Stimulated activated naive CD8-positive, alpha-beta T cell treated with anti-CD3 and anti-CD28 coated beads, Interleukin-15, amount 100 ng/mL, for 72 hours (primary cell): Measurements from ENCODE around the gene DOCK2.

ENCODE experiments used
- ATAC-seq: fragments of 150-1000 bp; cut with Tn5 transposase; 2 replicates; pipeline ENCODE4 v1.10.0; 2021; ENCODE audit warnings: mild to moderate bottlenecking, moderate library complexity
- DNase-seq, 2 donors: peaks; one replicate each; pipeline ENCODE4 v3.0.0; 2021 to 2022
- H3K27ac Mint-ChIP-seq, 2 donors: one replicate each; pipeline ENCODE4 v1.8.0; 2022; ENCODE audit warnings: mild to moderate bottlenecking in 2 of 2, mixed read lengths in 2 of 2, moderate library complexity in 2 of 2
- H3K27me3 Mint-ChIP-seq: one replicate; pipeline ENCODE4 v1.8.0; 2022; ENCODE audit warnings: mixed read lengths
- H3K4me1 Mint-ChIP-seq: one replicate; pipeline ENCODE4 v1.8.0; 2022; ENCODE audit warnings: mild to moderate bottlenecking, mixed read lengths
- H3K4me3 Mint-ChIP-seq, 2 donors: one replicate each; pipeline ENCODE4 v1.8.0; 2022; ENCODE audit warnings: mild to moderate bottlenecking in 2 of 2, mixed read lengths in 2 of 2, moderate library complexity in 1 of 2
- H3K9me3 Mint-ChIP-seq, 2 donors: one replicate each; pipeline ENCODE4 v1.8.0; 2022; ENCODE audit warnings: mixed read lengths in 2 of 2

The DOCK2 gene

DNA sequence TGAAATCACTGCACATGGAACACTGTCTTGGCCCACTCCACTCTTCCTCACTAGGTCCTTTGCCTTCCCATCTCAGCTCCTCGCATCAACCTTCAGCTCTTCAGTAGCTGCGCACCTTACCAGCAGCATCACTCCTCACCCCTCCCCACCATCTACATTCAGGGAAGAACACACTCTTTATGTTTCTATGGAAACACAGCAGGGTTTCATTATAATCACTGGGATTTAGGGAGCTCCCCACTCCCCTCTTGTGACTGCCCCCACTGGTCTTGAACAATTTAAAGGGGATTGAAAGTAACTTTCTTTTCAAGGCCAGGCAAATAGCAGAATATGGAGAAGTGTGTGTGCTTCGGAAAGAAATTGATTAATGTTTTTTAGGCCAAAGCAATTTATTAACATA is 232.0 kb downstream of the DOCK2 start:
- no peaks in the 10 kb centered on the region for H3K9me3 Mint-ChIP-seq
- H3K4me1 Mint-ChIP-seq: peaks cover 18% of the 10 kb centered on the region
- peak overlapping the region in 1 of 2 donors; percentile 89 for H3K27ac Mint-ChIP-seq
- H3K27me3 Mint-ChIP-seq: no peaks in the 10 kb centered on the region
- H3K4me3 Mint-ChIP-seq: no peak overlapping the region
- no peak for DNase-seq
- no peak for ATAC-seq

DNA sequence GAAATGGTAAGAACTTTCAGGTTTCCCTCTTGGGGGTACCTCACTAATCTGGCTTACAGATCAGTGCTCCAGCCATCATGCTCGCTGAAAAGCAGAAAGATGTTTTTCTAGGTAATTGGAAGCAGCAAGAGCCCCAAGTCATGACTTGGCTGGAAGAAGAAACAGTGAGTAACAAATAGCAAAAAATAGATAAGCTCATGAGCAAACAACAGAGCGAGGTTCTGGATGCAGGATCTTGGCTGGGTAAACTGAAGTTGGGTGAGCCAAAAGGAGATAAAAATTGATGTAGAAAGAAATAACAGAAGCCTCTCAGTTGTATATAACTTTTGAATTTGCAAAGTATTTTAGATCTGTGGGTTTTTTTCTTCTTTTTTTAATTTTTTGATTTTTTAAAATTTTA is 233.1 kb downstream of the DOCK2 start:
- no peak for ATAC-seq
- no peaks in the 10 kb centered on the region for H3K27me3 Mint-ChIP-seq
- peaks cover 17% of the 10 kb centered on the region for H3K4me1 Mint-ChIP-seq
- no peak overlapping the region for H3K4me3 Mint-ChIP-seq
- DNase-seq: no peak
- no peaks in the 10 kb centered on the region for H3K9me3 Mint-ChIP-seq
- H3K27ac Mint-ChIP-seq: no peak overlapping the region

DNA sequence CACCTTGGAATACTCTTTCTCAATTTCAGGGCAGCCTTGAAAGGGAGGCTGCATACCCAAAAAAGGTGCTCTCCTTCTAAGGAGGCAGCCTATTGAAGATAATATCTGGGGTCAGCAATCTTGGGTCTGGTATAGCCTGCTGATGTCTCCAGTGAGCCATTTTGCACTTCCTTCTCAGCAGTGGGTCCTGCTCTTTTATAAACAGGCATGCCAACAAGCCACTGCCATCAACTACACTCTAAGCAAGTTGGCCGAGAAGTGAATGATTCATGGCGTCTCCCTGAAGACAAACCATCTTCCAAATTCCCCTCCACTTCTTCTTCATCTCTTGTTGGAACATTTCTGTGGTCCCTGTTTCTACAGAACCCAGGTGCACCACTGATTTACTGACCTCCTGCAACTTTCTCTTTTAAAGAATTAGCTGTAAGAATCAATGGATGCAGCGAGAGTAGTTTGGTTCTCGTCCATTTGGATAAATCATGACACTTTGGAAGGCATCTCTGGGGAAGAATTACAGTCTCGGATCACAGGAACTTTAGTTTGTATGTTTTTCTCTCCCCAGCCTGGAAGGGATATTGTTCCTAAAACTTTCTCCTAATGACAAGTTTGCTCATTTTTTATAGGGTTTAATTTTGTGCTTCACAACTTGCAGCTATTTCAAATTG is 234.9 kb downstream of the DOCK2 start:
- peaks cover 16% of the 10 kb centered on the region for H3K4me1 Mint-ChIP-seq
- H3K9me3 Mint-ChIP-seq: no peaks in the 10 kb centered on the region
- no peak overlapping the region for H3K27ac Mint-ChIP-seq
- DNase-seq (no peak), ATAC-seq (no peak)
- H3K27me3 Mint-ChIP-seq: no peaks in the 10 kb centered on the region
- H3K4me3 Mint-ChIP-seq: no peak overlapping the region

DNA sequence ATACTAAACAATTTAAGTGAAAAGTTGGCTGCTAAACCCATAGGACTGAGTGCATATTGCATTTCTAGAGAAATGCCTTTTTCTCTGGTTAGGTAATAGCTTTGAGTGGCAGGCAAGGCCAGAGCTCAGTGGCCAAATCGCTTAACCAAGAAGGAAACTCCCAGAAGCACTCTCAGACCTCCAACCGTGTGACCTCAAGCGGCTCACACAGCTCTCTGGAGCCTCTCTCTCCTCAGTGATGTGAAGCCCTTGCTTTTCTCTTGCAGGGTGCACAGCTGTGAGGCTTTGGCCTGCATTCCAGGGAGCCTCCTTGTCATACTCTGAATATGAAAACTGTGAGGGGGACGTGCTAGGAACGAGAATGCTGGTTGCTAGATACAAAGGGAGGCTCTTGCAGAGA is 236.6 kb downstream of the DOCK2 start:
- ATAC-seq (no peak), DNase-seq (no peak)
- H3K9me3 Mint-ChIP-seq: no peaks in the 10 kb centered on the region
- H3K4me3 Mint-ChIP-seq: no peak overlapping the region
- H3K4me1 Mint-ChIP-seq: peaks cover 16% of the 10 kb centered on the region
- no peaks in the 10 kb centered on the region for H3K27me3 Mint-ChIP-seq
- H3K27ac Mint-ChIP-seq: no peak overlapping the region

DNA sequence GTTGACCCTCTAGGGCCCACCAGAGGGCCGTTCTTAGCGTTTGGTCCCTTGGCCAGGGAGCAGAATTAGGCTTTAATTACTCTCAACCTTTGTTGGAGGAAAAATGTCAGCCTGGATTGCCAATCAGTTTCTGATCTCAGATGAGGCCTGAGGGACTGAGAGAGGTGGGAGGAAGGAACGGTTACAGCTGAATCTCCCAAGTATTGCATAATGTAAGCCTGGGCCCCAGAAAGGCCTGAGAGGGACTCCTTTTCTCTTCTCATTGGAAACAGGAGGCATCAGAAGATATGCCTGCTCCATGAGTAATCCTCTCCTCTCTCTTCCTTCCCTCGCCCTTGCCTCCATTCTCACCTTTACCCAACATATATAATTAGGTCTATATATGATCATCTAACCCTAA is 237.5 kb downstream of the DOCK2 start:
- Mint-ChIP-seq H3K4me3 (no peak overlapping the region), H3K27me3 (no peaks in the 10 kb centered on the region), H3K4me1 (peaks cover 16% of the 10 kb centered on the region), H3K27ac (peak overlapping the region; percentile 82 to 87), H3K9me3 (no peaks in the 10 kb centered on the region)
- ATAC-seq (no peak), DNase-seq (no peak)

DNA sequence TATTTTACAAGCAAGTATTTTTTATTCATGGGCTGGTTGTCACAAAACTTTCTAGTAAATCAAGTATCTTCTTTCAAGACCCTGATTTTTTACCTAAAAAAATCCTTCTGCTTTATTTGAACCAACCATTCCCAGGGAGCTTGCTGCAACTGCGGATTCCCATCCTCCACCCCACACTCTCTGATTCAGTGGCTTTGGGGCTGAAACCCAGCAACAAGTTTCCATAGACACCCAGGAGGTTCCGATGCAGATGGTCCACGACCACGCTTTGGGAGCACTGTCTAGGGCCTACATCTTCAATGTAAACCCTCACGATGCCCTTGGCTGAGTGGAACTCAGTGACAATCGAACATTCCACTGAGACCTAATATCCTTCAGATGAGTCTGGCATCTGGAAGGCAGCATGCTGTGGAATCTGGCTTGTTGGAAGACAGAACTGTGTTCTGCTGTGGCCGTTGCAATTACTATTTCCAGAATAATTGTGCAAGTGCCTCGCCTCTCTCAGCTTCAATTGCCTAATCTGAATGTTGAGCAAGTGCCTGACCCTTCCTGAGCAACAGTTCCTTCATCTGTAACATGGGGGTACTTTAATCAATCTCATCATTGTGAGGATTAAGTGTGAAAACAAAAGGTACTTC is 238.1 kb downstream of the DOCK2 start:
- no peaks in the 10 kb centered on the region for H3K27me3 Mint-ChIP-seq
- DNase-seq: no peak
- H3K9me3 Mint-ChIP-seq: no peaks in the 10 kb centered on the region
- H3K4me1 Mint-ChIP-seq: peaks cover 16% of the 10 kb centered on the region
- ATAC-seq: no peak
- no peak overlapping the region for H3K4me3 Mint-ChIP-seq
- peak overlapping the region in 1 of 2 donors; percentile 87 for H3K27ac Mint-ChIP-seq

DNA sequence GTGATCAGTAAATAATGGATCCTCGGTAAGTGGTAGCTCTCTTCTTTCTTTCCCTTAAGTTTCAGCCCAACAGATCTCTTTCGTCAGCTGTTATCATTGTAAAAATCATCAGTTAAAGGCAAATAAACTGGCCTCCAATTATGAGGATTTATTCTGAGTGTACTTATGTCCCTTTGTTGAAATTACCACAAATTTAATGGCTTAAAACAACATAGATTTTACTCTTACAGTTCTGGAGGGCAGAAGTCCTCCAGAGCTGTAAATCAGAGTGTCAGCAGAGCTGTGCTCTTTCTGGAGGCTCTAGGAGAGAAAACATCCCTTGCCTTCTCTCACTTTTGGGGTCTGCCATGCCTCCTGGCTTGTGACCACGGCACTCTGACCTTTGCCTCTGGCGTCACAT is 238.7 kb downstream of the DOCK2 start:
- Mint-ChIP-seq H3K4me3 (no peak overlapping the region), H3K4me1 (peaks cover 16% of the 10 kb centered on the region), H3K9me3 (no peaks in the 10 kb centered on the region), H3K27me3 (no peaks in the 10 kb centered on the region), H3K27ac (no peak overlapping the region)
- DNase-seq (no peak), ATAC-seq (no peak)

DNA sequence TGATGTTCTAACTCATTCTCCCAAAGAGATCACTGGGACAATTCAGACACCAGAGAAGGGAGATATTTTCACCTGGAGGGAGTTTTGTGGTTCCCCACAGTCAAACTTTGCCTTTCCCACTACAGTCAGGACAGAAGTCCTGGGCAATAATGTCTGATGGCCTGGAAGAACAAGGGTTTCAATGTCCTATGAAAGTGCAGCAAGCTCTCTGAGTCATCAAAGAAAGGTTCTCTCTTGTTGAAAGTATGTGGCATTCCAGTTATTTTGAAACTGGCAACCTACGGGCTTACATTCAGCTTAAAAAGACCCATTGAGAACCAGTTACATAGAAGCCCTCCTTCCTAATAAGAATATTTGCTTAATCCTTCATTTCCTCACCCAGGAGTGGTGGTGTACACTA is 239.3 kb downstream of the DOCK2 start:
- no peak overlapping the region for H3K27ac Mint-ChIP-seq
- DNase-seq: no peak
- no peak for ATAC-seq
- H3K4me1 Mint-ChIP-seq: peaks cover 16% of the 10 kb centered on the region
- no peak overlapping the region for H3K4me3 Mint-ChIP-seq
- H3K27me3 Mint-ChIP-seq: no peaks in the 10 kb centered on the region
- H3K9me3 Mint-ChIP-seq: no peaks in the 10 kb centered on the region

DNA sequence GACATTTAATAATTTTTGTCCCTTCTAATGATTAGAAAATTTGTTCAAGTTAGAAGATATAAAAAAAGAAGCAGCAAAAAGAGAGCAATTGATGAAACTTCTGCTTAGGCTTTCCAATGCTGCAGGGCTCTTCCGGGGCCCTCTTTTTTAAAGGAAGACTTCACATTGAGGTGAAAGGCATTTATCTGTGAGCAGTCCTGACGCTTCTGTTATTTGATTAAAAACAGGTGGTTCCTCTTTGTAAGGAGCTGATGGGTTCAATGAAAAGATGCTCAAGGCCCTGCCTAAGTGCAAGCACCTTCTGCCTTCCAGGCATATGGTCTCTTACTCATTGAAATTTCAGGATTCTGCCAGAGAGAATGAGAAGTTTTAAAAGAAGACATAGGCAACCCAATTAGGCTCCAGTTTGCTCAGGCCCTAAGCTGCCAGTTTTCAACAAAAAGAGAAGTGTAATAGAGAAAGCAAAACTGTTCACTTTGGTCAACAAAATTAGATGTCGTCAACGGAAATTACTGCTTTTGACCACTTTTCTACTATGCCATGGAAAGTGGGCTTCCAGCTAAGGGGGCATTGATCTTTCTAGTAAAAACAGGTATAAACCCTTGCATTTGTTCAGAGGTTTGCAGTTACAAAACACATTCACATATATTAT is 243.1 kb downstream of the DOCK2 start:
- H3K4me3 Mint-ChIP-seq: no peak overlapping the region
- H3K4me1 Mint-ChIP-seq: peaks cover 24% of the 10 kb centered on the region
- no peaks in the 10 kb centered on the region for H3K27me3 Mint-ChIP-seq
- ATAC-seq (no peak), DNase-seq (no peak)
- H3K27ac Mint-ChIP-seq: peak overlapping the region in 1 of 2 donors; percentile 10
- H3K9me3 Mint-ChIP-seq: no peaks in the 10 kb centered on the region

DNA sequence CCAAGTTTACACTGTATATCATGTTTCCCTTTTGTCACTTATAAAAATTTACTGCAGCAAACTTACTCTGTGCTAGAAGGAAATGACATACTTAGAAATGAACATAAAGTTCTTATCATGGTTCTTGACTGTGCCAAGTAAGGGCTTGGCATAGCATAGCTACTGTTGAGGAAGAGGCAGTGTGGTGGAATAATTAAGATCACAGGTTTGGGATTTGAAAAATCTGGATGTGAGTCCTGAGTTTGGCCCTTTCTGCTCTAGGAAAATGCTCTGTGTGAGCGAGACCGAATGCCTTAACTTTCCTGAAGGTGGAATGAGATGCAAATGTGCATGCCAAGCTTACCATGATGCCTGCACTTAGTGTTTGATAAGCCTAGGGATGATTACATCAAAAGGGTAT is 243.7 kb downstream of the DOCK2 start:
- no peaks in the 10 kb centered on the region for H3K9me3 Mint-ChIP-seq
- H3K27me3 Mint-ChIP-seq: no peaks in the 10 kb centered on the region
- no peak for DNase-seq
- H3K4me3 Mint-ChIP-seq: no peak overlapping the region
- H3K4me1 Mint-ChIP-seq: peaks cover 20% of the 10 kb centered on the region
- no peak for ATAC-seq
- H3K27ac Mint-ChIP-seq: no peak overlapping the region

DNA sequence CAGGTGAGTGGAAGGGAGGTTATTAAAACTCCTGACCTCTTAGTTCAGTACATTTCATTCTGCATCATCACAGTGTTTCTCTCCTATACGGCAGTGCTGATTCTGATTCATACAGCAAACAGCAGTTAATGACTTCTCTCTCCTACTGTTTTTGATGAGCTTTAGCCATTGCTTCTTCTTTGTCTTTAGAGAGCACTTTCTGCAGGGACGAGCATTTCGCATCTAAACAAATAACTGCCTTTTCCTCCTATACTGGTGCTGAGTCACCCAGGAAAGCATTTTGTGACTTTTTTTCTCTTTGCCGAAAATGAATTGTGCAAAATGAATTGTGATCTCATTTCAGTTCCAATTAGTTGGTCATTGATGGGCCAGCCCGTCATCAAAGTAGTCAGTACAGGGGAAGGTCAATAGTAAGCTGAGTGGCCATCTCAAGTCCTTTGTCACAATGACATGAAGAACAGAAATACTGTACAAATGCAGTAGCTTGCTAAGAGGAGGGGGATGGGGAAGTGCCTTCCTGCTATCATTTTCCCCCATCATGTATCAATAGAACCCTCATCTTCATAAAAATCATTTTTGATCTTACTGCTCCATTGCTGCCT is 244.7 kb downstream of the DOCK2 start:
- H3K27me3 Mint-ChIP-seq: no peaks in the 10 kb centered on the region
- H3K4me1 Mint-ChIP-seq: peaks cover 14% of the 10 kb centered on the region
- no peak overlapping the region for H3K4me3 Mint-ChIP-seq
- ATAC-seq (no peak), DNase-seq (no peak)
- no peaks in the 10 kb centered on the region for H3K9me3 Mint-ChIP-seq
- H3K27ac Mint-ChIP-seq: no peak overlapping the region

DNA sequence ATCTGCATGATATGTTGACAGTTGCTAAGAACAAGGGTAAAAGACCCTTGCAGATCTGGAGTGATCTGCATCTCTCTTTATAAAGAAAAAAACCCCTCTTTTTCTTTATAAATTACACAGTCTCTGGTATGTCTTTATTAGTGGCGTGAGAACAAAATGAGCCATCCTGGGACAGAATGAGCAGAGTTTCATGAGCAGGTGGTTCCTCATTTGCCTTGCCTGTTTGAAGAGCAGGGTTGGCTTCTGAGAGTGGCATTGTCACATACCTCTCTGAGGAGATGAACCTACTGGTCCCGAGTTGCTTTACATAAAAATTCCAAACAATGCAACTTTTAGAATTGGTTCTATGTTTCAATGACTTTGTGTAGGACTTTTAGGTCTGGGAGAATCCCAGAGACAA is 249.0 kb downstream of the DOCK2 start:
- ATAC-seq: no peak
- Mint-ChIP-seq H3K27ac (no peak overlapping the region), H3K9me3 (no peaks in the 10 kb centered on the region), H3K27me3 (no peaks in the 10 kb centered on the region), H3K4me3 (no peak overlapping the region), H3K4me1 (peaks cover 8% of the 10 kb centered on the region)
- no peak for DNase-seq

DNA sequence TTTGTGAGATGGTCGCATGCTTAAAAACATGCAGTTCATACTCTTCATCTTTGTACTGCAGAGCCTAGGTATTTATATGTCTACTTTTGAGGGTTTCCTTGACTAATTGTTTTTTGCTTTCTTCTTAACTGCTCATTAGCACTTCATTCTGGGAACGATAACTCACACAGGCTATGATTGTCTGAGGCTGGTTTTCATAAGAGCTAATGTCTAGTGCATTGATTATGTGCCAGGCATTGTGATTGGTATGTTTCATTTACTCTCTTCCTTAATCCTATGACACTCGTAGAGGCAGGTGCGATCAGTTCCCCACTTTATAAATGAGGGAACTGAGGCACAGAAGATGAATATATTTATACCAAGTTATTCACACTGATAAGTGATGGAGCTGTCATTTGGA is 249.6 kb downstream of the DOCK2 start:
- Mint-ChIP-seq H3K9me3 (no peaks in the 10 kb centered on the region), H3K4me1 (peaks cover 8% of the 10 kb centered on the region), H3K4me3 (no peak overlapping the region), H3K27me3 (no peaks in the 10 kb centered on the region), H3K27ac (no peak overlapping the region)
- no peak for DNase-seq
- ATAC-seq: no peak

DNA sequence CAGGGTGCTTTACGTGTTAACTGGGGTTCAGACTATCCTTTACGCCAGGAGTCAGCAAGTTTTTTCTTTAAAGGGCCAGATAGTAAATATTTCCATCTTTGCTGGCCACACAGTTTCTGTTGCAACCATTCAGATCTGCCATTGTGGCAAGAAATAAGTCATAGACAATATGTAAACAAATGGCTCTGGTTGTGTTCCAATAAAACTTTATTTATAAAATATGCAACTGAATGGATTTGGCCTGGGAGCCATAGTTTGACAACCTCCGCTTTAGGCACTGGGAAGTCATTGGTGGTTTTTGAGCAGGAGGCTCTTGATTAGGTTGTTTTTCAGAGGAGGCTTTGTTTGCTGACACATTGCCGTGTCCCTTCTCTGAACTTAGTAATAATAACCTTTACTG is 252.5 kb downstream of the DOCK2 start:
- Mint-ChIP-seq H3K4me3 (no peak overlapping the region), H3K9me3 (no peaks in the 10 kb centered on the region), H3K27me3 (no peaks in the 10 kb centered on the region), H3K4me1 (no peaks in the 10 kb centered on the region), H3K27ac (no peak overlapping the region)
- DNase-seq (no peak), ATAC-seq (no peak)

DNA sequence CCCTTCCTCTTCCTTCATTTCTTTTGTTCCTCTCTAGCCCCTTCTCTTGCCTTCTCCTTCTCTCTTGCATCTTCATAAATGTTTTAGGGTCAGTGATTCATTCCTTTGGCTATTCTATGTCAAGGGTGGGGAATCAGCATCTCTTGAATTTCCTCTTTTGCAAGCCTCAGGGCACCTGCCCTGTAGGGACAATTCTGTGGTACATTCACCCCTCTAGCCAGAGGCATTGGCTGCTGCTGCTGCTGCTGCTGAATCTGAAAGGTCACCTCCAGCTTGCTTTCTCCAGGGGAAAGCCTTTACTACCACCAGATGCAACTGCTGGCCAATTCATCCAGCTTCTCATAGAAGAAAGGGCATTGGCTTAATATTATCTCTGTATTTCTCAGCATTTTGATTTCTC is 255.9 kb downstream of the DOCK2 start:
- no peak for DNase-seq
- no peaks in the 10 kb centered on the region for H3K9me3 Mint-ChIP-seq

DNA sequence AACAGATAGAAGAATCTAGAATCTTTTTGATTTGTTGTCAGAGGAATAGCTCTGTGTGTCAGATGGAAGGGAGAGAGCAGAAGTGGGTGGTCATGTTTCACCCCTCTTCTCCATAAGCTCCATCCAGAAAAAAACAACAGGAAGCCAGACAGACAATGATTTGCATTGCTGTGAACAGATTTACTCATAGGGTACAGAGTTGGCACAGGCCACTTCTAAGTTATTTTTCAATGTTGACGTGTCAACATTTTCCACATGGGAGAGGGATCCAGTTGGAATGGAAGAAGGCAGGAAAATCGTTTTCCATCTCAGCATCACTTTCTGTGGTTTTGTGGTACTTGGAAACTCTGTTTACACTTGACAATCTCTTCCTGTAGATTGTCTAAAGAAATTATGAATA is 256.5 kb downstream of the DOCK2 start:
- Mint-ChIP-seq H3K4me3 (no peak overlapping the region), H3K9me3 (no peaks in the 10 kb centered on the region), H3K4me1 (no peaks in the 10 kb centered on the region), H3K27ac (no peak overlapping the region), H3K27me3 (no peaks in the 10 kb centered on the region)
- DNase-seq (no peak), ATAC-seq (no peak)

More for the DNA sequence above, 255.9 kb downstream of the DOCK2 start:
- ATAC-seq: no peak
- Mint-ChIP-seq H3K27ac (no peak overlapping the region), H3K4me3 (no peak overlapping the region), H3K4me1 (no peaks in the 10 kb centered on the region), H3K27me3 (no peaks in the 10 kb centered on the region)
